Small intestine (tissue), 7 donors: Measurements from ENCODE around the gene CCDC78. TPM values are rescaled to one million over a fixed set of nuclear protein-coding genes. Genes with fewer than 3 reads are reported as not detected.

Source experiments
- DNase-seq, 2 donors: peaks; one replicate each; pipeline versions ENCODE4 v3.0.0 to v3.0.0-alpha.2; 2013
- FAIRE-seq: peaks from 2 replicates; lab custom pipeline; 2012; peaks lifted over from hg19 to GRCh38; lab: Jason Lieb, UNC
- H3K27ac ChIP-seq, 3 donors: one replicate each; pipeline ENCODE4 v1.5.1; 2013; ENCODE audit warnings: low read length in 2 of 3, mild to moderate bottlenecking in 2 of 3, control low read depth in 1 of 3, inconsistent platforms in 1 of 3, low read depth in 1 of 3, moderate library complexity in 1 of 3
- H3K27me3 ChIP-seq, 3 donors: one replicate each; pipeline ENCODE4 v1.6.1; 2013; ENCODE audit warnings: low read length in 3 of 3, inconsistent platforms in 1 of 3; ENCODE audit not compliant: control insufficient read depth in 3 of 3, insufficient read depth in 3 of 3
- H3K36me3 ChIP-seq, 3 donors: one replicate each; pipeline ENCODE4 v1.6.1; 2013; ENCODE audit warnings: low read length in 3 of 3, inconsistent platforms in 1 of 3, low read depth in 1 of 3, mild to moderate bottlenecking in 1 of 3, moderate library complexity in 1 of 3; ENCODE audit not compliant: control insufficient read depth in 3 of 3, insufficient read depth in 2 of 3
- H3K4me1 ChIP-seq, 3 donors: one replicate each; pipeline ENCODE4 v1.6.1; 2013; ENCODE audit warnings: low read length in 2 of 3, inconsistent platforms in 1 of 3, low read depth in 1 of 3, mild to moderate bottlenecking in 1 of 3, moderate library complexity in 1 of 3; ENCODE audit not compliant: control insufficient read depth in 3 of 3, insufficient read depth in 2 of 3
- H3K4me3 ChIP-seq, 3 donors: one replicate each; pipeline ENCODE4 v1.5.1; 2013; ENCODE audit warnings: low read length in 3 of 3, control low read depth in 1 of 3, inconsistent platforms in 1 of 3, low read depth in 1 of 3, mild to moderate bottlenecking in 1 of 3, moderate library complexity in 1 of 3
- H3K9me3 ChIP-seq, 2 donors: one replicate each; pipeline ENCODE4 v1.6.1; 2013; ENCODE audit warnings: low read depth in 1 of 2, low read length in 1 of 2; ENCODE audit not compliant: control insufficient read depth in 2 of 2, insufficient read depth in 1 of 2
- WGBS, 3 donors: extraction: QIAGEN DNeasy Blood & Tissue Kit; methylation state at CpG; one replicate each; pipeline ENCODE4 v1.1.7; 2013; 5-methylcytosine and 5-hydroxymethylcytosine counted together
- polyA plus RNA-seq, 4 donors: library from polyadenylated mRNA; stranded (reverse) in 3 of 4; unstranded in 1 of 4; fragments of 200-250 nt in 3 of 4; fragments of 120-200 nt in 1 of 4; gene quantifications; one replicate each; pipeline versions ENCODE4 v1.2.1 to v1.2.3, GENCODE V29; 2013
- donor health status: healthy with polysubstance abuse.
- donor health status: control.
- donor health status: control.
- donor health status: Bipolar disorder and iron deficiency.
- donor health status: healthy.

The CCDC78 gene
- polyA plus RNA-seq, 4 donors, result 0.72 to 1.6 (median 0.95) TPM; not detected in 1

DNA sequence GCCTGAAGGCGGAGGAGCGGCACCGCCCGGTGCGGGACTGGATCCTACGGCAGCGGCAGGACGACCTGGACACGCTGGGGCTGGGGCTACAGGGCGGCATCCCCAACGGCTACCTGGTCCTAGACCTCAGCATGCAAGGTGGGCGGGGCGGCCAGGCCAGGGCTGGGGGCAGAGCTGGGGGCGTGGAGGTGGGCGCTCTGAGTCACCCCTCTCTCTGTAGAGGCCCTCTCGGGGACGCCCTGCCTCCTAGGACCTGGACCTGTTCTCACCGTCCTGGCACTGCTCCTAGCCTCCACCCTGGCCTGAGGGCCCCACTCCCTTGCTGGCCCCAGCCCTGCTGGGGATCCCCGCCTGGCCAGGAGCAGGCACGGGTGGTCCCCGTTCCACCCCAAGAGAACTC is 42.2 kb upstream of the CCDC78 start:
- no peak overlapping the region for H3K27ac ChIP-seq
- DNase-seq, result no peak
- no peaks in the 10 kb centered on the region for H3K4me1 ChIP-seq
- no peaks in the 10 kb centered on the region for H3K36me3 ChIP-seq
- no peak for FAIRE-seq
- H3K27me3 ChIP-seq, result no peaks in the 10 kb centered on the region
- H3K4me3 ChIP-seq, result no peak overlapping the region
- 23 to 70% (median 66%) methylated on average over 15 to 21 of the region's 21 CpGs for WGBS, 3 donors
- H3K9me3 ChIP-seq, result no peaks in the 10 kb centered on the region

DNA sequence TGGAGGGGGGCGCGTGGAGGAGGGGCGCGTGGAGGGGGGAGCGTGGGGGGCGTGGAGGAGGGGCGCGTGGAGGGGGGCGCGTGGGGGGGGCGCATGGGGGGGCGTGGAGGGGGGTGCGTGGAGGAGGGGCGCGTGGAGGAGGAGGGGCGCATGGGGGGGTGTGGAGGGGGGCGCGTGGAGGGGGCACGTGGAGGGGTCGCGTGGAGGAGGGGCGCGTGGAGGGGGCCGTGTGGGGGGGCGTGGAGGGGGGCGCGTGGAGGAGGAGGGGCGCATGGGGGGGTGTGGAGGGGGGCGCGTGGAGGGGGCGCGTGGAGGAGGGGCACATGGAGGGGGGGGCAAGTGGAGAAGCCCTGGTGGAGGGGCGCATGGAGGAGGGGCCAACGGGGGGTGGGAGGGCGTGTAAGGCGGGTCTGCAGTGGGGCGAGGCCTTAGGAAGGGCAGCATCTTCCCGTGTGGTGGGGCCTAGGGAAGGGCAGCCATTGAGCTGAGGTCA is 41.5 kb upstream of the CCDC78 start:
- 34 to 69% (median 66%) methylated on average over 8 to 29 of the region's 38 CpGs for WGBS, 3 donors
- no peaks in the 10 kb centered on the region for H3K4me1 ChIP-seq
- no peaks in the 10 kb centered on the region for H3K27me3 ChIP-seq
- no peak for FAIRE-seq
- no peak overlapping the region for H3K4me3 ChIP-seq
- H3K9me3 ChIP-seq, result no peaks in the 10 kb centered on the region
- DNase-seq, result no peak
- no peaks in the 10 kb centered on the region for H3K36me3 ChIP-seq
- no peak overlapping the region for H3K27ac ChIP-seq

DNA sequence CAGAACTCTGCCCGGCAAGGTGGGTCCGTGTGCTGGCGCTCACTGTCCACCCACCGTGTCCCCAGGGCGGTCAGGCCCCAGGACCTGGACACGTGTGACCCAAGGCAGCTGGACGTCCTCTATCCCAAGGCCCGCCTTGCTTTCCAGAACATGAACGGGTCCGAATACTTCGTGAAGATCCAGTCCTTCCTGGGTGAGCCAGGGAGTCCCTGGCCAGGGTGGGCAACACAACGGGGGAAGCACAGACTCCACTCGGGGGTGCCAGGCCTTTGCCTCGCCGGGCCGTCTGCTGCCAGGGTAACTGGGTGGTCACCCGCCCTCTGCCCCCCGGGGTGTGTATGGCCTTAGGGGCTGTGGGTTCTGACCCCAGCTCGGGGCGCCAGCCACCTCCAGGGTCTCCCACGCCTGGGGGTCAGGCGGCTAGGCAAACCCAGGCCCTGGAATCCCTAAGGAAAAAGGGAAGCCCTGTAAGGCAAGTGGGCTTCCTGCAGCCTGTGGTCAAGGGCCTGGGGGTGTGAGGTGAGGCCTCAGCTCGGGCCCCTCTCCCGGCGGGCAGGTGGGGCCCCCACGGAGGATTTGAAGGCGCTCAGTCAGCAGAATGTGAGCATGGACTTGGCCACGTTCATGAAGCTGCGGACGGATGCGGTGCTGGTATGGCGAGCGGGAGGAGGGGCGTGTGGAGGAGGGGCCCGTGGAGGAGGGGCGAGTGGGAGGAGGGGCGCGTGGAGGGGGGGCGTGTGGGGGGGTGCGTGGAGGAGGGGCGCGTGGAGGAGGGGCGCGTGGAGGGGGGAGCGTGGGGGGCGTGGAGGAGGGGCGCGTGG is 40.8 kb upstream of the CCDC78 start:
- peaks cover 0 to 6% (median 0%) of the 10 kb centered on the region in 3 donors for H3K4me1 ChIP-seq
- no peaks in the 10 kb centered on the region for H3K27me3 ChIP-seq
- H3K36me3 ChIP-seq, result no peaks in the 10 kb centered on the region
- DNase-seq (no peak), FAIRE-seq (no peak)
- no peaks in the 10 kb centered on the region for H3K9me3 ChIP-seq
- no peak overlapping the region for H3K27ac ChIP-seq
- WGBS, 3 donors, result 64 to 70% (median 67%) methylated on average over 34 to 37 of the region's 48 CpGs
- no peak overlapping the region for H3K4me3 ChIP-seq

DNA sequence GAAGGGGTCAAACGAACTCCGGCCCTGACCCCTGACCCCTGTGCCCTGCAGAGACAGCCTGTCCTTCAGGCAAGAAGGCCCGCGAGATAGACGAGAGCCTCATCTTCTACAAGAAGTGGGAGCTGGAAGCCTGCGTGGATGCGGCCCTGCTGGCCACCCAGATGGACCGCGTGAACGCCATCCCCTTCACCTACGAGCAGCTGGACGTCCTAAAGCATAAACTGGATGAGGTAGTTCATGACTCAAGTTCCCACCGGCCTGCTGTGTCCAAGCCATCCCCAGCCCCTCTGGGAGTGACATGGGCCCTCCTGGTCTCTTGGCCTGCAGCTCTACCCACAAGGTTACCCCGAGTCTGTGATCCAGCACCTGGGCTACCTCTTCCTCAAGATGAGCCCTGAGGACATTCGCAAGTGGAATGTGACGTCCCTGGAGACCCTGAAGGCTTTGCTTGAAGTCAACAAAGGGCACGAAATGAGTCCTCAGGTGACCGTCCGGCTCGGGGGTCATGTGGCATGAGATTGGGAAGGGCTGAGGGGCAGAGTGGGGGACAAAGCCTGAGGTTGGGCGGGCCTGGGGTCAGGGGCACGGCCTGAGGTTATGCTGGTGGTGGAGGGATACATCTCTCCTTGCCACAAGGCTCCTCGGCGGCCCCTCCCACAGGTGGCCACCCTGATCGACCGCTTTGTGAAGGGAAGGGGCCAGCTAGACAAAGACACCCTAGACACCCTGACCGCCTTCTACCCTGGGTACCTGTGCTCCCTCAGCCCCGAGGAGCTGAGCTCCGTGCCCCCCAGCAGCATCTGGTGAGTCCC is 40.0 kb upstream of the CCDC78 start:
- DNase-seq (no peak), FAIRE-seq (no peak)
- H3K4me1 ChIP-seq, result peaks cover 0 to 14% (median 0%) of the 10 kb centered on the region in 3 donors
- WGBS, 3 donors, result 72 to 86% (median 78%) methylated on average over 25 to 29 of the region's 29 CpGs
- H3K4me3 ChIP-seq, result no peak overlapping the region
- no peak overlapping the region for H3K27ac ChIP-seq
- H3K9me3 ChIP-seq, result no peaks in the 10 kb centered on the region
- no peaks in the 10 kb centered on the region for H3K36me3 ChIP-seq
- no peaks in the 10 kb centered on the region for H3K27me3 ChIP-seq

DNA sequence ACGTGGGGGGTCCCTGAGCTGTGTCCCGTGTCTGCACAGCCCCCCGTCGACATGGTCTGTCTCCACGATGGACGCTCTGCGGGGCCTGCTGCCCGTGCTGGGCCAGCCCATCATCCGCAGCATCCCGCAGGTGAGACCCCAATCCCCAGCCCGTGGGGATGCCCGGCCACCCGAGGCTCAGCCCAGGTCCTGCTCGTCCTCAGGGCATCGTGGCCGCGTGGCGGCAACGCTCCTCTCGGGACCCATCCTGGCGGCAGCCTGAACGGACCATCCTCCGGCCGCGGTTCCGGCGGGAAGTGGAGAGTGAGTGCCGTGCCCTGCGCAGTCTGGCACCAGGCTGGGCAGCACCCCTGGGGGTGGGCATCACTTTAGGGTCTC is 39.2 kb upstream of the CCDC78 start:
- no peak for FAIRE-seq
- Histone ChIP-seq H3K27ac (no peak overlapping the region), H3K36me3 (no peaks in the 10 kb centered on the region), H3K27me3 (no peaks in the 10 kb centered on the region), H3K9me3 (no peaks in the 10 kb centered on the region), H3K4me3 (no peak overlapping the region), H3K4me1 (peaks cover 0 to 22% (median 0%) of the 10 kb centered on the region in 3 donors)
- no peak for DNase-seq
- WGBS, 3 donors, result 90 to 92% (median 91%) methylated on average over 29 of the region's 29 CpGs

DNA sequence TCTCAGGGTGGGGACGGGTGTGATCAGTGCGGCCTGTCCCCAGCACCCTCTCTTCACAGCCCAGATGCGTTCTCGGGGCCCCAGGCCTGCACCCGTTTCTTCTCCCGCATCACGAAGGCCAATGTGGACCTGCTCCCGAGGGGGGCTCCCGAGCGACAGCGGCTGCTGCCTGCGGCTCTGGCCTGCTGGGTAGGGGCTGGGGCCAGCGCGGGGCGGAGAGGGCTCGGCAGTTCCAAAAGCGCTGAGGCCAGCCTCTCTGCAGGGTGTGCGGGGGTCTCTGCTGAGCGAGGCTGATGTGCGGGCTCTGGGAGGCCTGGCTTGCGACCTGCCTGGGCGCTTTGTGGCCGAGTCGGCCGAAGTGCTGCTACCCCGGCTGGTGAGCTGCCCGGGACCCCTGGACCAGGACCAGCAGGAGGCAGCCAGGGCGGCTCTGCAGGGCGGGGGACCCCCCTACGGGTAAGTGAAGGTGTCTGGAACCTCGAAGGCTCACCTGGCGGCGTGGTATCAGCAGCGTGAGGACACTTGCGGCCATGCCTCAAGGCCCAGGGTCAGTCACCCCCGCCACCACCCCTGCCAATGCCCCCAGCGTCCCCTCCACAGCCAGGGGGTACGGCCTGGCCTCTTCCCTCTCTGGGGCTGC is 38.7 kb upstream of the CCDC78 start:
- Histone ChIP-seq H3K4me1 (peaks cover 0 to 23% (median 0%) of the 10 kb centered on the region in 3 donors), H3K36me3 (no peaks in the 10 kb centered on the region), H3K9me3 (no peaks in the 10 kb centered on the region), H3K27me3 (no peaks in the 10 kb centered on the region), H3K4me3 (no peak overlapping the region), H3K27ac (no peak overlapping the region)
- WGBS, 3 donors, result 70 to 85% (median 82%) methylated on average over 37 to 38 of the region's 38 CpGs
- DNase-seq (no peak), FAIRE-seq (no peak)

DNA sequence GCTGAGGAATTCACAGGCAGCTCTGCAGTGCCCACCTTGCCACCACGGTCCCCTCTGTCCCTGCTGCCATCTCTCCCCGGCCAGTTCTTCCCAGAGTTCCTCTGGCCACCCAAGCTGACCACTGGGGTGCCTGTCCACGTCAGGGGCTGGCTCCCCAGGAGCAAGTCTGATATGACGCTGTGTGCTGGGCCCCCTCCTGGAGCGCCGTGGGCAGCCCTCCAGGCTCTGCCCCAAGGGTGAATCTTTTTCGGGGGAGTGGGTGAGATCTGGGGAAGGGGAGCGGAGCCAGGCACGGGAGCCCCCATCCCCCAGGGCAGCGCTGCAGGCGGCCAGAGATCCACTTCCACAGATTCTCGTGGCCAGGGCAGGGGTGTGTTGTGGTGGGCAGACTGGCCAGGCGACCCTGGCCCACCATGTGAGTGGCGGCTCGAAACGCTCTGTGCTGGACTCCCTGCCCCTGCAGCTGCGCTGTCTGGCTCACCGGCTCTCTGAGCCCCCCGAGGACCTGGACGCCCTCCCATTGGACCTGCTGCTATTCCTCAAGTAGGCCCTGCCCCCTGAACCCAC is 38.0 kb upstream of the CCDC78 start:
- no peak for DNase-seq
- no peaks in the 10 kb centered on the region for H3K9me3 ChIP-seq
- 69 to 73% (median 72%) methylated on average over 17 to 20 of the region's 20 CpGs for WGBS, 3 donors
- H3K27ac ChIP-seq, result no peak overlapping the region
- H3K36me3 ChIP-seq, result no peaks in the 10 kb centered on the region
- peaks cover 0 to 29% (median 0%) of the 10 kb centered on the region in 3 donors for H3K4me1 ChIP-seq
- H3K27me3 ChIP-seq, result no peaks in the 10 kb centered on the region
- FAIRE-seq, result no peak
- H3K4me3 ChIP-seq, result no peak overlapping the region
